ENCODE results near the gene GALNT11.

DNA sequence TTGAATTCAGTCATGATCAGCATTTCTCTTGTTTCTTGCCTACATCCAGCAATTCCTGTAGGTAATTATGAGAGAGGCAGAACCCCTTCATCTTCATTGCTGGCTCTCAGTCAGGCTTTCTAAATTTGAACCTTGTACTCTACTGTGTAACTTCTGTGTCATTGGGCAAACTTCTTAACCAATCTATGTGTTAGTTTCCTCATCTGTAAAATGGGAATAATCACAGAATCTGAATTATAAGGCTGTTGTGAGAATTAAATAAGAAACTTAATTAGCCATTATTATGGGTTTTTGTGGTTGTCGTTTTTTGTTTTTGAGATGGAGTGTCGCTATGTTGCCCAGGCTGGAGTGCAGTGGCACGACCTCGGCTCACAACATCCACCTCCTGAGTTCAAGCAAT, 11.5 kb upstream of the GALNT11 start:
- TF ChIP-seq, protein P1, sequence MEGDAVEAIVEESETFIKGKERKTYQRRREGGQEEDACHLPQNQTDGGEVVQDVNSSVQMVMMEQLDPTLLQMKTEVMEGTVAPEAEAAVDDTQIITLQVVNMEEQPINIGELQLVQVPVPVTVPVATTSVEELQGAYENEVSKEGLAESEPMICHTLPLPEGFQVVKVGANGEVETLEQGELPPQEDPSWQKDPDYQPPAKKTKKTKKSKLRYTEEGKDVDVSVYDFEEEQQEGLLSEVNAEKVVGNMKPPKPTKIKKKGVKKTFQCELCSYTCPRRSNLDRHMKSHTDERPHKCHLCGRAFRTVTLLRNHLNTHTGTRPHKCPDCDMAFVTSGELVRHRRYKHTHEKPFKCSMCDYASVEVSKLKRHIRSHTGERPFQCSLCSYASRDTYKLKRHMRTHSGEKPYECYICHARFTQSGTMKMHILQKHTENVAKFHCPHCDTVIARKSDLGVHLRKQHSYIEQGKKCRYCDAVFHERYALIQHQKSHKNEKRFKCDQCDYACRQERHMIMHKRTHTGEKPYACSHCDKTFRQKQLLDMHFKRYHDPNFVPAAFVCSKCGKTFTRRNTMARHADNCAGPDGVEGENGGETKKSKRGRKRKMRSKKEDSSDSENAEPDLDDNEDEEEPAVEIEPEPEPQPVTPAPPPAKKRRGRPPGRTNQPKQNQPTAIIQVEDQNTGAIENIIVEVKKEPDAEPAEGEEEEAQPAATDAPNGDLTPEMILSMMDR (IDR thresholded peaks at IDR 0.05; ENCODE audit: insufficient read depth, low read depth, low read length) = no peak
- TF ChIP-seq EZH2 (IDR thresholded peaks at IDR 0.05; ENCODE audit: insufficient read depth, low read length) = no peak

Data from astrocyte (in vitro differentiated cells and primary cell).